ENCODE measurements around the gene HOMER2. TPM values are rescaled to one million over a fixed set of nuclear protein-coding genes. Genes with fewer than 3 reads are reported as not detected.

HOMER2 gene
- total and polyA plus RNA-seq, 2 experiments from 2014 or later = 5.9 to 14.5 TPM

DNA sequence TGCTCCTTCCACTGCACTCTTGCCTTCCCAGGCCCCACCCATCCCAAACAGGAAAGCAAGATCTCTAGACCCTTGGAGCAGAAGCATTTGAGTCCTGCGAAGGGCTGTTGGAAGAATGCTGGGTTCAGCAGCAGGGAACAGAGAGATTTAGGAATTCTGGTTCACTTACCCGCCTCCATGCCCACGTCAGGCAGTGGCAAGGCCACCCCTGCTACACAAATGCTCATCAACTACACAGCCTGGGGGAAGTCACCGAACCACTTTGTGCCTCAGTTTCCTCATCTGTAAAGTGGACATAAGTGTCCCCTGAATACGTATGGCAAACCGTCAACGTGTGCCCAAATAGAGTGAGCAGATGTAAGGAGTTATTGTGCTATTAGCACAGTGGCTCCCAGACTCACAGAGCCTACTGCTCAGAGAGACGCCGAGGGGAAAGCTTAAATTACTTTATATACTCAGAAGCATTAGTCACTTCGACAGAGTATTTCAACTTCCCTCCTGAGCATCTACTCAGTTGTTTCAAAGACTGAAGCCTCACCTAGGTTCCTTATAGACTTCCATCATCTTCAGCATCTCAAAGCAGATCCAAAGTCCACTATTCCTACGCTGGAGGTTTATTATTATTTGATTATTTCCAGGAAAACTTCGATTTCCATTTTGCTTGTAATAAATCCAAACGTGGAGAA, 905 bp downstream of the HOMER2 start:
- H4K20me1 ChIP-seq (ENCODE audit: insufficient read depth, poor library complexity, severe bottlenecking) = no peaks in the 10 kb centered on the region
- no peak overlapping the region for H3K27ac ChIP-seq
- no peak overlapping the region for H2AFZ ChIP-seq
- H3K27me3 ChIP-seq = peaks cover 19% of the 10 kb centered on the region
- TF ChIP-seq CTCF (IDR thresholded peaks at IDR 0.05; ENCODE audit: poor library complexity) (no peak), EZH2 (IDR thresholded peaks at IDR 0.05; ENCODE audit: borderline replicate concordance) (no peak), EZH2phosphoT487 (IDR thresholded peaks at IDR 0.05; ENCODE audit: low read depth, severe bottlenecking, unreplicated experiment) (no peak)
- H3K9me3 ChIP-seq (ENCODE audit: low read depth) = no peaks in the 10 kb centered on the region
- peak overlapping the region; percentile 64 for H3K4me3 ChIP-seq
- H3K9me2 ChIP-seq (replicated peaks; ENCODE audit: insufficient read depth) = no peaks in the 10 kb centered on the region
- 68% methylated on average over 13 of the region's 13 CpGs for WGBS (ENCODE audit: low lambda C conversion rate, missing lambda C conversion rate)
- H3K36me3 ChIP-seq (replicated peaks; ENCODE audit: insufficient read depth, low read depth) = no peaks in the 10 kb centered on the region
- H3K4me1 ChIP-seq (ENCODE audit: insufficient read depth) = no peaks in the 10 kb centered on the region
- no peak for DNase-seq (ENCODE audit: low spot score)
- H3K4me2 ChIP-seq = peak overlapping the region; percentile 97
- no peaks in the 10 kb centered on the region for H3K79me2 ChIP-seq

DNA sequence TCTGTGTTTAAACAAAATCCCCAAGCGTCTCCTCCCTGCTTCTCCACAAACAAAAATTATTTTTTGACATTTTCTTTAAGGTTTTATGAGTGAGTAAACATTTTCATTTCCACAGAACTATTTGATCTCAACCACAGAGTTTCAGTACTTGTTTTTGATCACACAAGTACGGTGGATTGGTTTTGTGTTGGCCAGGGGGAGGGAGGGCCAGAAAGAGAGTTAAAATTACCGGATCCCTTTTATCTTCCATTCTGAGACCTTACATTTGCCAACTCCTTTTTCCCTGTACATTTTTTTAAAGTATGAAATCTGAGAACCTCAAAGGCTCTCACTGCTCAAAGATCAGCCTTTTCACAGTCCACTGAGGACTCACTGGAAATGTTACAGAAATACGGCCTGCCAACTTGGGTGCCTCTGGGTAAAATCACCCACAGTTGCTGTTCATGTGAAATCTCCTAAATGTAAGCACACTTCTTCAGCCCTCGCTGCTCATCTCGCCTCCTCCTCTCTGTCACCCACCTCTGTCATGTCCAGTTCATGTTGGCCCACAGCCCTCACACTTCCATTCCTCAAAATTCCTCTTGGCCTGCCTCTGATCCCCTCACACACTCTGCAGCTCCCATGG, 1.7 kb downstream of the HOMER2 start:
- Histone ChIP-seq H2AFZ (no peak overlapping the region), H4K20me1 (ENCODE audit: insufficient read depth, poor library complexity, severe bottlenecking) (no peaks in the 10 kb centered on the region), H3K4me1 (ENCODE audit: insufficient read depth) (no peaks in the 10 kb centered on the region), H3K36me3 (replicated peaks; ENCODE audit: insufficient read depth, low read depth) (no peaks in the 10 kb centered on the region), H3K4me3 (no peak overlapping the region), H3K27ac (no peak overlapping the region), H3K79me2 (no peaks in the 10 kb centered on the region), H3K27me3 (peaks cover 19% of the 10 kb centered on the region), H3K9me2 (replicated peaks; ENCODE audit: insufficient read depth) (no peaks in the 10 kb centered on the region), H3K9me3 (ENCODE audit: low read depth) (no peaks in the 10 kb centered on the region), H3K4me2 (peak overlapping the region; percentile 97)
- WGBS (ENCODE audit: low lambda C conversion rate, missing lambda C conversion rate) = 72% methylated on average over 6 of the region's 6 CpGs
- TF ChIP-seq CTCF (IDR thresholded peaks at IDR 0.05; ENCODE audit: poor library complexity) (no peak), EZH2 (IDR thresholded peaks at IDR 0.05; ENCODE audit: borderline replicate concordance) (no peak), EZH2phosphoT487 (IDR thresholded peaks at IDR 0.05; ENCODE audit: low read depth, severe bottlenecking, unreplicated experiment) (no peak)
- no peak for DNase-seq (ENCODE audit: low spot score)

GRCh38 chr15:82950295-82950694, 2.2 kb downstream of the HOMER2 start:
- Histone ChIP-seq H3K79me2 (no peaks in the 10 kb centered on the region), H3K9me2 (replicated peaks; ENCODE audit: insufficient read depth) (no peaks in the 10 kb centered on the region), H3K27me3 (peaks cover 19% of the 10 kb centered on the region), H4K20me1 (ENCODE audit: insufficient read depth, poor library complexity, severe bottlenecking) (no peaks in the 10 kb centered on the region), H3K9me3 (ENCODE audit: low read depth) (no peaks in the 10 kb centered on the region), H3K4me1 (ENCODE audit: insufficient read depth) (no peaks in the 10 kb centered on the region), H3K27ac (no peak overlapping the region), H2AFZ (no peak overlapping the region), H3K4me2 (no peak overlapping the region), H3K36me3 (replicated peaks; ENCODE audit: insufficient read depth, low read depth) (no peaks in the 10 kb centered on the region), H3K4me3 (no peak overlapping the region)
- DNase-seq (ENCODE audit: low spot score) = no peak
- TF ChIP-seq EZH2phosphoT487 (IDR thresholded peaks at IDR 0.05; ENCODE audit: low read depth, severe bottlenecking, unreplicated experiment) (no peak), EZH2 (IDR thresholded peaks at IDR 0.05; ENCODE audit: borderline replicate concordance) (no peak), CTCF (IDR thresholded peaks at IDR 0.05; ENCODE audit: poor library complexity) (no peak)
- 78% methylated on average over 5 of the region's 5 CpGs for WGBS (ENCODE audit: low lambda C conversion rate, missing lambda C conversion rate)

Data from hepatocyte (in vitro differentiated cells).